Measurements from ENCODE around the gene TAF1B.
A peak's percentile ranks its signal among the peaks of the same experiment; 100 is the strongest.
"Not testable (repeated sequence)": the region's sequence is repeated elsewhere in the genome, so short reads cannot be mapped to it uniquely, and the experiment has no call there.

TAF1B gene

GRCh38 chr2:9884436-9884835, 41.2 kb downstream of the TAF1B start:
- DNase-seq (ENCODE audit: low spot score), result no peak

DNA sequence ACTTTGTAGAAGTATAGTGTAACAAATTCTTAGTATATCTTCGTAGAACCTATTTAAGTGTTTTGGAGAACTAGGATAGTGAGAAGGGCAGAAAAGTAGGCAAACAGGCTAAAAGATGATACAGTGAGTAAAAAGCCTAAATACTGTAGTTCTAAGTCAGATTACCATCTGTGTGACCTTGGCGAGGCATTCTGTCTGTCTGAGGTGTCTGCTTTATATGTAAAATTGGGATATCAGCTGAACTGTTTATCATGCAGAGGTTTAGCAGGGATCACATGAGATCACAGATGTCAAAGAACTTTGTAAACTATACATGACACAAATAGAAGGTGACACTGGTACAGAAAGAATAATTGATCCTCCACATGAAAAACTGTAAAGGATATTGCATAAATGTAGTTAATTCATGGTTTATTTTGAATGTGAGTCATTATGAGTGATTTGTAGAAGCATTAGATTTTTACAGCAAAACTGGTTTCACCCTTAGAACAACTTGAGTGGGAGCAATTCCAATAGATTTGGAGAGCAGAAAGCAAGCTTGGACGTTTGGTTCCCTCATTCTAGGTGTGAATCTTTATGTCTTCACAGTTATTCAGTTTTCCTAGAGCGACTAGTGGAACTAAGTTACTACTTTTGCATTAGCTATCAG, 41.9 kb downstream of the TAF1B start:
- no peak for DNase-seq (ENCODE audit: low spot score)

- no peak for DNase-seq (ENCODE audit: low spot score)
Observed at GRCh38 chr2:9887513-9887912, 44.2 kb downstream of the TAF1B start.

DNA sequence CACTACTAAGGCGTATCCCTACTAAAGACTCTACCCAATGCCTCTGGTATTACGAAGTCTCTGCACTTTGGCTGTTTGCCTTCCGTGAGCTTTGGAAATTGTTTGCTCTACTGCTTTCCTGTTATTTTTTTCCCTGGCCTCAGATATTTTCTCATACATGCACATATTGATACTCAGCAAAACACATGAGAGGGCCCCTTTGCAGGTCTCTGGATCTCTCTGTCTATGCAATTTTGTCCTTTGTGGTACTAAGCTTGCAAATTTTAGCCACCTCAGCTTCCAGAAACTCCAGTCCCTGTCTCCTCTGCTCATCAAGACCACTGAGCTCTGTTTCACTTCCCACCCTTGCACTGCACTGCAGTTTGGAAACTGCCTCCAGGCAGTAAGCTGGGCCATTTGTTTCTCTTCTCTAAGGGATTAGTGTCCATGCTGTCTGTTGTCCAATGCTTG, 46.6 kb downstream of the TAF1B start:
- no peak for DNase-seq (ENCODE audit: low spot score)

- no peak for DNase-seq (ENCODE audit: low spot score)
Observed at GRCh38 chr2:9892236-9892635, 49.0 kb downstream of the TAF1B start.

- no peak for DNase-seq (ENCODE audit: low spot score)
Observed at GRCh38 chr2:9895669-9896590, 52.7 kb downstream of the TAF1B start.

GRCh38 chr2:9897331-9897737, 54.1 kb downstream of the TAF1B start:
- peak; percentile 11 for DNase-seq (ENCODE audit: low spot score)

DNA sequence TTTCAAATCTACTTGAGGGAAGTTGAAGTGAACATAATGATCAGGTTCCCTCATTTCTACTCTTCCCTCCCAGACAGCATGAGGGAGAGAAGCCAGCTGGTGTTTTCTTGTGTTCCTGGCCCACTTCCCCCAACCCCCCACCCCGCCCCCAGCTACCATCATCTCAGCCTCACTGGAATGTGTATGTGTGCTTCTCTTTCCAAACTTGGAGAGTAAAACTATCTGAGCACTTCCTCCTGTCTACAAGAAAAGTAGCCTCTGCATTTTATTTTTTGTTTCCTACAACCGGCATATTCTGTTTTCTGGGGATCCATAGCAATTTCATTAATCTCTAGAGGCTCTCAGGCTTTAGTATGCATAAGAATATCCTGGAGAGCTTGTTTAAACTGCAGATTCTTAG, 54.6 kb downstream of the TAF1B start:
- no peak for DNase-seq (ENCODE audit: low spot score)

GRCh38 chr2:9905413-9905812, 62.1 kb downstream of the TAF1B start:
- no peak for DNase-seq (ENCODE audit: low spot score)

GRCh38 chr2:9907402-9907801, 64.1 kb downstream of the TAF1B start:
- DNase-seq (ENCODE audit: low spot score), result no peak

- DNase-seq (ENCODE audit: low spot score), result no peak
Observed at GRCh38 chr2:9908639-9909038, 65.4 kb downstream of the TAF1B start.

- DNase-seq (ENCODE audit: low spot score), result no peak
Observed at GRCh38 chr2:9909106-9909505, 65.8 kb downstream of the TAF1B start.

GRCh38 chr2:9910699-9911098, 67.4 kb downstream of the TAF1B start:
- DNase-seq (ENCODE audit: low spot score), result no peak

GRCh38 chr2:9912468-9912867, 69.2 kb downstream of the TAF1B start:
- DNase-seq (ENCODE audit: low spot score), result no peak

DNA sequence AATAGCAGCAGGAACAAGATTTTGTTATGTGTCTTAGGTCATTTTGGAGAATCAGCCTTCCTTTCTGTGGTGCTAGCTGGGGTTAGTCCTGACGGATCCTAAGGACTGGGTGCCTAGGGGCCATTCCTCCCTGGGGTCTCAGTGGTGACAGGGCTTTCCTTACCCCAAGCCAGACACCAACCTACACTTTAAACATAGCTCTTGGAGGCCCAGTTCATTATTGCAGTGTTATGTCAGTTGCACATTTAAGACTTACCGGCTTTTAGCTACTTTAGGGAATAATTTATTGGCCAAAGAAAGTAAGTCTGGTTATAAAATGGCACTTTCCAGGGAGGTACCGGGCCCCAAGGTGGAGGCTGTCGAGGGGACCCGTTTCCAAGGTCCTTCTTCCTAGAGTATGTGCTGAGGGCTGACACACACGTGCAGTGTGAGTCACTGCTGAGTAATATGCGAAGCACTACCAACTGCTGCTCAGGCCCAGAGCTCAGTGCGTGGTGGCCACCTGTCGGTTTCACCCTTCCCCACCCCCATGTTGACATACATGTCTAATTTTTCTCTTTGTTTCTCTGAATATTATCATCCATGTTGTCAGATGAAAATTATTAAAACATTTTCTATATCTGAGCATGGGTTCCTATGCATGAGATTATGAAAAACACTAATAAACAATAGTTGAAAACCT, 71.3 kb downstream of the TAF1B start:
- DNase-seq (ENCODE audit: low spot score), result no peak

- DNase-seq (ENCODE audit: low spot score), result no peak
Observed at GRCh38 chr2:9918275-9918674, 75.0 kb downstream of the TAF1B start.

DNA sequence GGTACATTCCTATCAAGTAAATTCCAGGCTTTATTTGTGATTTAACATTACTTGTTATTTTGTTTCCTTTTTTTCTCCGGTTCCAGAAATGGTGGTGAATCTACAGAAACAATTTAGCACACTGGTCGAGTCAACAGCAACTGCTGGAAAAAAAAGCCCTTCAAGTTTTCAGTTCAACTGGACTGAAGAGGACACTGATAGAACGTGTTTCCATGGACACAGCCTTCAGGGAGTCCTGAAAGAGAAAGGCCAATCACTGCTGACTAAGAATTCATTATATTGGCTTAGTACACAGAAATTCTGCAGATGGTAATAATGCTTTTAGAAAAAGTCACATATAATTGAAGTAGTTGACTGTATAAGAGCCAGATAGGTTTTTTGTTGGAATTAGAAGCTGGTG, 76.2 kb downstream of the TAF1B start:
- DNase-seq (ENCODE audit: low spot score), result no peak

GRCh38 chr2:9927020-9927419, 83.7 kb downstream of the TAF1B start:
- DNase-seq (ENCODE audit: low spot score), result not testable (repeated sequence)

DNA sequence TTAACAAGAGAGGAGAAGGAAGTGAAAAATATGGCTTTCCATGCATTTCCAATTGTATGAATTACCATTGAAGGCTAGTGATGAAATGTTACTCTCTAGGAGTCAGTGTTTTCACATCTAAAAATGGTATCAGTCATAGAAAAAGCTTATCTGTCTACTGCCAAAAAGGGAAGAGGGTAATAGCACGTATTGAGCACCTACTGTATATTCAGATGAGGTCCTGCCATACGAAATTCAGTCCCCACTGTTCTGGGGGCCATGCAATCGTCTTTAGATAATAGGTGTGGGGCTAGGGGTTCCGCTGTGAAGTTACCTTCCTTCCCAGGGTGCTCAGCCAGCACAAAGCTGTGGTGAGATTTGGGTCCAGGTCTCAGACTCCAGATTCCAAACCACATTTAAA, 94.0 kb downstream of the TAF1B start:
- DNase-seq (ENCODE audit: low spot score), result no peak

- no peak for DNase-seq (ENCODE audit: low spot score)
Observed at GRCh38 chr2:9937968-9938367, 94.7 kb downstream of the TAF1B start.

- DNase-seq (ENCODE audit: low spot score), result no peak
Observed at GRCh38 chr2:9939587-9940485, 96.6 kb downstream of the TAF1B start.

All from putamen (tissue), 1 donor.